GM12878 (cell line): ENCODE results near the gene SSH2. TPM values are rescaled to one million over a fixed set of nuclear protein-coding genes. Genes with fewer than 3 reads are reported as not detected.

Source experiments
- ATAC-seq: fragments of 200-7000 bp; cut with Tn5 transposase; 3 replicates; pipeline ENCODE4 v1.9.1; 2020; ENCODE audit warnings: mild to moderate bottlenecking, moderate library complexity
- BruUV-seq: library from RNA; stranded (reverse); fragments of 400-500 nt; replicated peaks from 2 replicates; lab custom pipeline; 2021; lab: Mats Ljungman, UMichigan
- CTCF ChIA-PET: fragments of 300-600 bp; sonication (Branson Sonifier 250); formaldehyde crosslinking; extraction: SDS; loops from one replicate; lab custom pipeline; 2021; ENCODE audit warnings: inconsistent platforms; lab: Yijun Ruan, JAX
- POLR2A ChIA-PET: fragments of 350-600 bp; formaldehyde crosslinking; extraction: SDS; loops from one replicate; lab custom pipeline; 2021; ENCODE audit warnings: inconsistent platforms; lab: Charles Lee
- RAD21 ChIA-PET: fragments of 300-600 bp; sonication (Branson Sonifier 250); formaldehyde crosslinking; loops from one replicate; lab custom pipeline; 2023; ENCODE audit warnings: antibody characterized with exemption; ENCODE audit not compliant: unreplicated experiment; lab: Charles Lee
- SMC1A ChIA-PET: fragments of 300-600 bp; sonication (Branson Sonifier 250); formaldehyde crosslinking; loops from one replicate; lab custom pipeline; 2023; ENCODE audit not compliant: unreplicated experiment, uncharacterized antibody; lab: Charles Lee
- DNase-seq: peaks from one replicate; pipeline ENCODE4 v3.0.0-alpha.2; 2011; ENCODE audit warnings: low read depth, low spot score
- FAIRE-seq: peaks from 3 replicates; lab custom pipeline; 2011; peaks lifted over from hg19 to GRCh38; lab: Jason Lieb, UNC
- H2AFZ ChIP-seq: 2 replicates; pipeline ENCODE4 v1.6.0; 2011; ENCODE audit warnings: low read depth, low read length, control low read depth; ENCODE audit not compliant: control insufficient read depth
- H3K27ac ChIP-seq: 2 replicates; pipeline ENCODE4 v1.5.1; 2011; ENCODE audit warnings: control low read depth; ENCODE audit not compliant: control insufficient read depth, insufficient read depth
- H3K27me3 ChIP-seq, 2 experiments: replicated peaks in 1 of 2; 2 replicates each; pipeline versions ENCODE4 v1.6.0 to v1.6.1; 2011; ENCODE audit warnings: low read length in 1 of 2; ENCODE audit not compliant: control insufficient read depth in 2 of 2, insufficient read depth in 2 of 2
- H3K36me3 ChIP-seq, 2 experiments: 2 replicates each; pipeline ENCODE4 v1.5.1; 2011; ENCODE audit warnings: low read length in 1 of 2; ENCODE audit not compliant: control insufficient read depth in 2 of 2, insufficient read depth in 2 of 2
- H3K4me1 ChIP-seq: 2 replicates; pipeline ENCODE4 v1.6.1; 2011; ENCODE audit warnings: mild to moderate bottlenecking, low read length, moderate library complexity, mixed read lengths; ENCODE audit not compliant: control insufficient read depth, insufficient read depth
- H3K4me2 ChIP-seq: 2 replicates; pipeline ENCODE4 v1.6.0; 2011; ENCODE audit warnings: control low read depth; ENCODE audit not compliant: control insufficient read depth, insufficient read depth
- H3K4me3 ChIP-seq: fragments of 200-600 bp; sonication (generic); 2 replicates; pipeline ENCODE4 v1.5.1; 2016
- H3K79me2 ChIP-seq: 2 replicates; pipeline ENCODE4 v1.6.0; 2011; ENCODE audit warnings: low read length; ENCODE audit not compliant: control insufficient read depth, insufficient read depth
- H3K9ac ChIP-seq: 2 replicates; pipeline ENCODE4 v1.8.0; 2011; ENCODE audit warnings: low read length, control low read depth, mixed read lengths; ENCODE audit not compliant: control insufficient read depth, insufficient read depth
- H3K9me3 ChIP-seq: replicated peaks from 3 replicates; pipeline ENCODE4 v1.5.1; 2011; ENCODE audit warnings: mild to moderate bottlenecking, low read length; ENCODE audit not compliant: control insufficient read depth, insufficient read depth
- H4K20me1 ChIP-seq: 2 replicates; pipeline ENCODE4 v1.6.0; 2011; ENCODE audit not compliant: control insufficient read depth, insufficient read depth
- BACH1 ChIP-seq: fragments of 450-650 bp; IDR thresholded peaks from 2 replicates; pipeline ENCODE4 v1.6.1; 2017; ENCODE audit warnings: mild to moderate bottlenecking, borderline replicate concordance
- CBX3 ChIP-seq: fragments of 200-600 bp; sonication (generic); IDR thresholded peaks from 2 replicates; pipeline ENCODE4 v1.6.1; 2016; ENCODE audit warnings: low read depth, borderline replicate concordance
- GATAD2B ChIP-seq: fragments of 450-650 bp; conservative IDR thresholded peaks from 2 replicates; pipeline ENCODE4 v1.6.1; 2017; ENCODE audit warnings: low read depth, mild to moderate bottlenecking, moderate library complexity
- MEF2B ChIP-seq: fragments of 450-650 bp; IDR thresholded peaks from 2 replicates; pipeline ENCODE4 v1.6.1; 2018; ENCODE audit warnings: mild to moderate bottlenecking, moderate library complexity; ENCODE audit not compliant: partially characterized antibody, poor library complexity, severe bottlenecking
- PAX8 ChIP-seq: fragments of 450-650 bp; IDR thresholded peaks from 2 replicates; pipeline ENCODE4 v1.6.1; 2017; ENCODE audit warnings: mild to moderate bottlenecking, moderate library complexity
- SKIL ChIP-seq: fragments of 450-650 bp; IDR thresholded peaks from 2 replicates; pipeline ENCODE4 v1.6.1; 2017; ENCODE audit warnings: mild to moderate bottlenecking, low read depth, inconsistent platforms; ENCODE audit not compliant: poor library complexity, severe bottlenecking
- SRF ChIP-seq, 2 experiments: IDR thresholded peaks; 2 replicates each; pipeline ENCODE4 v1.6.1; 2011; ENCODE audit warnings: low read depth in 2 of 2, low read length in 2 of 2, mild to moderate bottlenecking in 1 of 2, moderate library complexity in 1 of 2
- WGBS: methylation state at CpG from one replicate; pipeline ENCODE4 v1.1.6; 2016; ENCODE audit warnings: low lambda C conversion rate; ENCODE audit not compliant: insufficient replicate concordance, insufficient coverage; ENCODE audit errors: missing lambda C conversion rate; 5-methylcytosine and 5-hydroxymethylcytosine counted together
- in situ Hi-C: fragments of 300-500 bp; cut with MboI; formaldehyde crosslinking; loops from 9 replicates; pipeline ENCODE4 v1.14.3; 2018; ENCODE audit warnings: mixed read lengths
- intact Hi-C: fragments of 100-400 bp; cut with micrococcal nuclease; formaldehyde crosslinking; loops from one replicate; pipeline ENCODE4 v1.14.2; 2022; ENCODE audit not compliant: unreplicated experiment
- polyA plus RNA-seq, 11 experiments: library from polyadenylated mRNA; depleted of rRNA in 4 of 11; unstranded in 6 of 11; stranded (reverse) in 5 of 11; fragments of >200 nt; fragmentation: Nextera tagmentation in 4 of 11; fragmentation: Illumina TruSeq in 1 of 11; extraction: Ambion mirVana in 4 of 11; extraction: Trizol in 1 of 11; gene quantifications; 1 replicate in 1 of 11; 2 replicates in 10 of 11; pipeline versions ENCODE4 v1.2.1 to v1.2.3, GENCODE V29; 2011 to 2016; ENCODE audit warnings: inconsistent platforms in 2 of 11, missing spikeins in 2 of 11, low read depth in 1 of 11
- total RNA-seq, 4 experiments: library from RNA; depleted of rRNA in 3 of 4; stranded (reverse); fragments of >200 nt in 3 of 4; fragmentation: Illumina TruSeq in 1 of 4; extraction: Trizol in 1 of 4; gene quantifications; 2 replicates each; pipeline versions ENCODE4 v1.2.1 to v1.2.3, GENCODE V29; 2013 to 2021
- TF ChIP-seq, protein P1 (sequence below): fragments of 450-650 bp; IDR thresholded peaks from 2 replicates; pipeline ENCODE4 v1.6.1; 2014; ENCODE audit warnings: mild to moderate bottlenecking

The SSH2 gene
- total and polyA plus RNA-seq, 10 of the 15 experiments (the other 5 are each of a cell fraction or from before 2014, with no cell fraction given): 9.3 to 65.9 (median 34.0) TPM

GRCh38 chr17:29771546-29771945, 158.5 kb downstream of the SSH2 start:
- Histone ChIP-seq H4K20me1 (no peaks in the 10 kb centered on the region), H3K27ac (no peak overlapping the region), H3K4me3 (no peak overlapping the region), H3K4me1 (peaks cover 5% of the 10 kb centered on the region; the same call in 1 of the 2 replicates), H3K79me2 (no peaks in the 10 kb centered on the region), H3K36me3 (no peaks in the 10 kb centered on the region; a peak in 1 of 4 replicates), H3K27me3 (no peaks in the 10 kb centered on the region), H2AFZ (0 out of 2 replicates have a peak overlapping the region, but pooled peaks have one; percentile 2), H3K9me3 (no peaks in the 10 kb centered on the region), H3K9ac (no peak overlapping the region), H3K4me2 (0 out of 2 replicates have a peak overlapping the region, but pooled peaks have one; percentile 4)
- POLR2A ChIA-PET: interaction anchor here (1.0 kb wide), 1 partner anchor 16 kb away, joined by 6 read pairs; no protein-coding TSS in a partner anchor
- DNase-seq: no peak
- ATAC-seq: no peak; the same call in 2 of the 3 replicates
- in situ Hi-C loops: no loop called here
- CTCF ChIA-PET: interaction anchor here (0.6 to 1.3 kb wide), 3 partner anchors 48 to 204 kb away, joined by 3 to 4 read pairs (median 4); no protein-coding TSS in a partner anchor
- no TSS peak for BruUV-seq
- intact Hi-C loops: no loop called here
- RAD21 ChIA-PET: interaction anchor here (0.9 to 1.3 kb wide), 4 partner anchors 10 to 155 kb away, joined by 3 to 4 read pairs (median 3); no protein-coding TSS in a partner anchor
- FAIRE-seq: no peak
- WGBS: 5% methylated on average over 1 of the region's 1 CpG
- SMC1A ChIA-PET: interaction anchor here (1.0 to 1.4 kb wide), 6 partner anchors 8 to 160 kb away, joined by 3 to 6 read pairs (median 4); no protein-coding TSS in a partner anchor
- TF ChIP-seq MEF2B: no peak
- TF ChIP-seq BACH1: no peak
- TF ChIP-seq, protein P1, sequence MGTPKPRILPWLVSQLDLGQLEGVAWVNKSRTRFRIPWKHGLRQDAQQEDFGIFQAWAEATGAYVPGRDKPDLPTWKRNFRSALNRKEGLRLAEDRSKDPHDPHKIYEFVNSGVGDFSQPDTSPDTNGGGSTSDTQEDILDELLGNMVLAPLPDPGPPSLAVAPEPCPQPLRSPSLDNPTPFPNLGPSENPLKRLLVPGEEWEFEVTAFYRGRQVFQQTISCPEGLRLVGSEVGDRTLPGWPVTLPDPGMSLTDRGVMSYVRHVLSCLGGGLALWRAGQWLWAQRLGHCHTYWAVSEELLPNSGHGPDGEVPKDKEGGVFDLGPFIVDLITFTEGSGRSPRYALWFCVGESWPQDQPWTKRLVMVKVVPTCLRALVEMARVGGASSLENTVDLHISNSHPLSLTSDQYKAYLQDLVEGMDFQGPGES: no peak
- TF ChIP-seq CBX3: no peak
- TF ChIP-seq SRF (IDR thresholded peaks at IDR 0.05; ENCODE audit: low read depth in 2 of 2, low read length in 2 of 2): no peak
- no peak for TF ChIP-seq PAX8
- no peak for TF ChIP-seq GATAD2B
- TF ChIP-seq SKIL: no peak
